PC-3 (cell line): Measurements from ENCODE around the gene SLC2A4. TPM values are rescaled to one million over a fixed set of nuclear protein-coding genes. Genes with fewer than 3 reads are reported as not detected.

Source experiments
- ATAC-seq: fragments of 200-7000 bp; cut with Tn5 transposase; 2 replicates; pipeline ENCODE4 v1.9.1; 2020; ENCODE audit warnings: mild to moderate bottlenecking, moderate library complexity
- BruUV-seq: library from RNA; stranded (reverse); fragments of 400-500 nt; replicated peaks from 2 replicates; lab custom pipeline; 2021; lab: Mats Ljungman, UMichigan
- CTCF ChIA-PET: fragments of 300-600 bp; sonication (Branson Sonifier 250); formaldehyde crosslinking; loops from one replicate; lab custom pipeline; 2022; ENCODE audit warnings: antibody characterized with exemption; lab: Charles Lee
- POLR2A ChIA-PET: fragments of 300-600 bp; sonication (Branson Sonifier 250); formaldehyde crosslinking; loops from one replicate; lab custom pipeline; 2022; ENCODE audit warnings: antibody characterized with exemption; ENCODE audit not compliant: unreplicated experiment; lab: Charles Lee
- DNase-seq: peaks from one replicate; pipeline ENCODE4 v3.0.0-alpha.2; 2015
- H2AFZ ChIP-seq: fragments of 300-600 bp; sonication (generic); 2 replicates; pipeline ENCODE4 v1.6.0; 2016; ENCODE audit warnings: antibody characterized with exemption, low read length
- H3F3A ChIP-seq: fragments of 300-600 bp; sonication (generic); one replicate; pipeline ENCODE4 v1.6.0; 2017; ENCODE audit warnings: antibody characterized with exemption, low read length, control low read depth, mild to moderate bottlenecking; ENCODE audit not compliant: unreplicated experiment
- H3K27ac ChIP-seq: fragments of 300-600 bp; sonication (generic); 2 replicates; pipeline ENCODE4 v1.5.1; 2016; ENCODE audit warnings: mild to moderate bottlenecking, low read length
- H3K27me3 ChIP-seq: fragments of 300-600 bp; sonication (generic); 2 replicates; pipeline ENCODE4 v1.6.1; 2016; ENCODE audit warnings: low read length, mixed read lengths
- H3K36me3 ChIP-seq: fragments of 300-600 bp; sonication (generic); 2 replicates; pipeline ENCODE4 v1.6.1; 2016; ENCODE audit warnings: low read depth, mixed run types, low read length, mixed read lengths
- H3K4me1 ChIP-seq: fragments of 300-600 bp; sonication (generic); 2 replicates; pipeline ENCODE4 v1.5.1; 2016; ENCODE audit warnings: low read length; ENCODE audit not compliant: insufficient read depth
- H3K4me2 ChIP-seq: fragments of 300-600 bp; sonication (generic); 2 replicates; pipeline ENCODE4 v1.6.0; 2016; ENCODE audit warnings: low read length
- H3K4me3 ChIP-seq: fragments of 300-600 bp; sonication (generic); 2 replicates; pipeline ENCODE4 v1.5.1; 2016; ENCODE audit warnings: mild to moderate bottlenecking, low read length, mixed read lengths
- H3K79me2 ChIP-seq: fragments of 300-600 bp; sonication (generic); 2 replicates; pipeline ENCODE4 v1.6.1; 2017; ENCODE audit warnings: low read length, mixed read lengths
- H3K9ac ChIP-seq: fragments of 300-600 bp; sonication (generic); 2 replicates; pipeline ENCODE4 v1.6.0; 2016; ENCODE audit warnings: mild to moderate bottlenecking, low read length
- H3K9me2 ChIP-seq: fragments of 300-600 bp; sonication (generic); replicated peaks from 2 replicates; pipeline ENCODE4 v1.6.1; 2016; ENCODE audit warnings: mixed run types, low read length, mixed read lengths
- H3K9me3 ChIP-seq: fragments of 300-600 bp; sonication (generic); 2 replicates; pipeline ENCODE4 v1.6.1; 2016; ENCODE audit warnings: low read length, mixed read lengths
- H4K20me1 ChIP-seq: fragments of 300-600 bp; sonication (generic); 2 replicates; pipeline ENCODE4 v1.6.1; 2016; ENCODE audit warnings: low read length, mixed read lengths
- EZH2 ChIP-seq: fragments of 300-600 bp; sonication (generic); IDR thresholded peaks from one replicate; pipeline ENCODE4 v1.6.1; 2017; ENCODE audit warnings: antibody characterized with exemption, mild to moderate bottlenecking, low read length; ENCODE audit not compliant: unreplicated experiment
- EZH2phosphoT487 ChIP-seq: fragments of 300-600 bp; sonication (generic); IDR thresholded peaks from 2 replicates; pipeline ENCODE4 v1.6.1; 2018; ENCODE audit warnings: mild to moderate bottlenecking, antibody characterized with exemption, low read length, borderline replicate concordance
- intact Hi-C: fragments of 100-400 bp; cut with micrococcal nuclease; formaldehyde crosslinking; loops from 2 replicates; pipeline ENCODE4 v1.9.0; 2023
- total RNA-seq: library from RNA; depleted of rRNA; stranded (reverse); fragments of >200 nt; gene quantifications from 2 replicates; pipeline ENCODE4 v1.2.3, GENCODE V29; 2014
- TF ChIP-seq, protein P1 (sequence below): fragments of 300-600 bp; sonication (generic); conservative IDR thresholded peaks from 2 replicates; pipeline ENCODE4 v1.5.1; 2017; ENCODE audit warnings: antibody characterized with exemption, low read depth, mild to moderate bottlenecking, low read length

Gene SLC2A4
- total RNA-seq, 1 experiment from 2014 or later = 0.29 TPM

DNA sequence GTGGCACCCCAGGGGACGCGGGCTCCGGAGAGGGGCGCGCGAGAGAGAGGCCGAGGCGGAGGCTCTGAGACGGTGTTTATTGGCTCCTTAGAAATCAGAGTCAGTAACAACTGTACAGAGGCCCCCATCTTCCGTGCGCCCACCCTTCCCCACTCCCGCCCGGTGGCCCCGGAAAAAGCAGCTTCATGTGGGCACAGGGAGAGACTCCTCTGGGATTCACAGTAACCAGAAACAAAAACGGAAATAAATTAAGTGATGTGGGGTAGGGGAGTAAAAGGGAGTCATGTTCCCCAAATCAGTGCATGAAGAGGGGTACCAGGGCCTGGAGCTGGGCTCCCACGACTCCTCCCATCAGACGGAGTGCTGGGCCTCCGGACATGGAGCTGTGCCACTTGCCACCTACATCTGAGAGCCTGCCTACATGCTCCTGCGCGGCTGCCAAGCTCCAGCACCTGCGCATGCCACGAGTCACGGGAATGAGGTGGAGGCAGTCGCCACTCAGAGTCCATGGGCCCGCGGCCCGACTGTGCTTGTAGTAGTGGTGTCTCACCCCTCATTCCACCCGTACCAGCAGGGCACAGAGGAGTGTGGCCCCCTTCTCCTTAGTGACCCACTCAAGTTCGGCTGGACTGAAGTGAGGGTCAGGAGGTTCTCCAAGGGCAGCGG, 34.2 kb downstream of the SLC2A4 start:
- H4K20me1 ChIP-seq = peaks cover 26% of the 10 kb centered on the region
- peak overlapping the region; percentile 96 for H3K4me2 ChIP-seq
- peaks cover 18% of the 10 kb centered on the region for H3K79me2 ChIP-seq
- TF ChIP-seq, protein P1, sequence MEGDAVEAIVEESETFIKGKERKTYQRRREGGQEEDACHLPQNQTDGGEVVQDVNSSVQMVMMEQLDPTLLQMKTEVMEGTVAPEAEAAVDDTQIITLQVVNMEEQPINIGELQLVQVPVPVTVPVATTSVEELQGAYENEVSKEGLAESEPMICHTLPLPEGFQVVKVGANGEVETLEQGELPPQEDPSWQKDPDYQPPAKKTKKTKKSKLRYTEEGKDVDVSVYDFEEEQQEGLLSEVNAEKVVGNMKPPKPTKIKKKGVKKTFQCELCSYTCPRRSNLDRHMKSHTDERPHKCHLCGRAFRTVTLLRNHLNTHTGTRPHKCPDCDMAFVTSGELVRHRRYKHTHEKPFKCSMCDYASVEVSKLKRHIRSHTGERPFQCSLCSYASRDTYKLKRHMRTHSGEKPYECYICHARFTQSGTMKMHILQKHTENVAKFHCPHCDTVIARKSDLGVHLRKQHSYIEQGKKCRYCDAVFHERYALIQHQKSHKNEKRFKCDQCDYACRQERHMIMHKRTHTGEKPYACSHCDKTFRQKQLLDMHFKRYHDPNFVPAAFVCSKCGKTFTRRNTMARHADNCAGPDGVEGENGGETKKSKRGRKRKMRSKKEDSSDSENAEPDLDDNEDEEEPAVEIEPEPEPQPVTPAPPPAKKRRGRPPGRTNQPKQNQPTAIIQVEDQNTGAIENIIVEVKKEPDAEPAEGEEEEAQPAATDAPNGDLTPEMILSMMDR = no peak
- TF ChIP-seq EZH2phosphoT487 (no peak), EZH2 (no peak)
- ChIA-PET POLR2A (no interaction called here), CTCF (no interaction called here)
- peaks cover 12% of the 10 kb centered on the region for H3F3A ChIP-seq
- peak overlapping the region; percentile 86 for H3K4me3 ChIP-seq
- H3K9me3 ChIP-seq = no peaks in the 10 kb centered on the region
- BruUV-seq = no TSS peak
- H3K27ac ChIP-seq = peak overlapping the region; percentile 58
- peaks cover 9% of the 10 kb centered on the region; the same call in 1 of the 2 replicates for H3K4me1 ChIP-seq
- H3K9ac ChIP-seq = peak overlapping the region; percentile 84
- no peaks in the 10 kb centered on the region for H3K9me2 ChIP-seq
- ATAC-seq = no peak
- no peaks in the 10 kb centered on the region for H3K27me3 ChIP-seq
- H3K36me3 ChIP-seq = peaks cover 18% of the 10 kb centered on the region
- H2AFZ ChIP-seq = peak overlapping the region; percentile 72
- intact Hi-C loops = no loop called here
- DNase-seq = peak; percentile 2

DNA sequence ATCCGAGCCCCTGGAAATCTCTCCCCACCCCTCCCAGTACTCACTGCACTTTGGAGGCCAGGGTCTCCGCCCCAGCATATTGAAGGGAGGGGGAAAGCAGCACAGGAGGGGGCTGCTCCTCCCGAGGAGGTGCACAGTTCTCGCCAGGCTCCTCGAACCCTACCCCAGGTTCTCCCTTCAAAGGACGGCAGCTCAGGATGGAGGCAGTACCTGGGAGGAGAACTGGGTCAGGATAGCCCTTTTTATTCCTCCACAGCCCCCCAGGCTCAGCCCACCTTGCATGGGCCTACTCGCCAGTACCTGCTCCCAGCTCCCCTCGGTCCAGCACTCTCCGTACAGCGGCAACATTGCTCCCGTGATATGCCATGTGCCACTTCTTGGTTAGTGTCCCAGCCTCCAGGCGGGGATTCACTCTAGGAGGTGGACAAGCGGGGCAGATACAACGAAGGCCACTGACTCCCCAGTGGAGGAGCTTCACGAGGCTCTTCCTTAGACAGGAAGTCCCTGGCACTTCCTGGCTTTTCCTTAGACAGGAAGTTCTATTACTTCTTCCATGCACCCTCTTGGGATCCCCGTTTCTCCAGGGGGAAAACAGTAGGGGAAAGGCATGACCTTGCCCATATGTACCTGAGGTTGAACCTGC, 35.8 kb downstream of the SLC2A4 start:
- CTCF ChIA-PET = no interaction called here

More for the DNA sequence above, 35.8 kb downstream of the SLC2A4 start:
- H3K27me3 ChIP-seq = no peaks in the 10 kb centered on the region
- H3K79me2 ChIP-seq = peaks cover 7% of the 10 kb centered on the region
- intact Hi-C loops = no loop called here
- H3K4me2 ChIP-seq = no peak overlapping the region
- no peaks in the 10 kb centered on the region for H3K9me2 ChIP-seq
- H3K27ac ChIP-seq = no peak overlapping the region
- no peaks in the 10 kb centered on the region for H3K9me3 ChIP-seq
- POLR2A ChIA-PET = no interaction called here
- ATAC-seq (no peak), DNase-seq (no peak)
- BruUV-seq = no TSS peak
- H4K20me1 ChIP-seq = peaks cover 15% of the 10 kb centered on the region; the same call in 1 of the 2 replicates
- no peak overlapping the region for H2AFZ ChIP-seq
- H3K36me3 ChIP-seq = peaks cover 6% of the 10 kb centered on the region
- no peak overlapping the region for H3K4me3 ChIP-seq
- H3F3A ChIP-seq = peaks cover 9% of the 10 kb centered on the region
- H3K9ac ChIP-seq = no peak overlapping the region
- TF ChIP-seq, protein P1 = no peak
- TF ChIP-seq EZH2phosphoT487 = no peak
- TF ChIP-seq EZH2 = no peak
- peaks cover 6% of the 10 kb centered on the region; the same call in 1 of the 2 replicates for H3K4me1 ChIP-seq
